KMS-11 (cell line): ENCODE data around the gene KBTBD3.
"Not testable (repeated sequence)": the region's sequence is repeated elsewhere in the genome, so short reads cannot be mapped to it uniquely, and the experiment has no call there.

Experiments used
- H2AFZ ChIP-seq: fragments of 200-600 bp; sonication (generic); 2 replicates; pipeline ENCODE4 v1.6.1; 2016; ENCODE audit warnings: antibody characterized with exemption, mixed run types, low read depth
- H3K27ac ChIP-seq: fragments of 200-600 bp; sonication (generic); 2 replicates; pipeline ENCODE4 v1.6.1; 2016; ENCODE audit warnings: mild to moderate bottlenecking, mixed run types
- H3K27me3 ChIP-seq: fragments of 200-600 bp; sonication (generic); 2 replicates; pipeline ENCODE4 v1.6.1; 2017; ENCODE audit warnings: mild to moderate bottlenecking, low read depth, mixed run types, moderate library complexity; ENCODE audit not compliant: insufficient read depth
- H3K36me3 ChIP-seq: fragments of 200-600 bp; sonication (generic); 2 replicates; pipeline ENCODE4 v1.6.1; 2017; ENCODE audit warnings: mild to moderate bottlenecking, mixed run types; ENCODE audit not compliant: insufficient read depth
- H3K4me1 ChIP-seq: fragments of 200-600 bp; sonication (generic); 2 replicates; pipeline ENCODE4 v1.6.1; 2016; ENCODE audit warnings: mild to moderate bottlenecking, low read depth, mixed run types; ENCODE audit not compliant: poor library complexity, severe bottlenecking
- H3K4me2 ChIP-seq: fragments of 200-600 bp; sonication (generic); 2 replicates; pipeline ENCODE4 v1.7.0; 2016; ENCODE audit warnings: mild to moderate bottlenecking, mixed run types
- H3K4me3 ChIP-seq: fragments of 200-600 bp; sonication (generic); IDR thresholded peaks from 2 replicates; pipeline ENCODE4 v1.6.1; 2017; ENCODE audit warnings: low read depth, low read length, mixed read lengths; ENCODE audit not compliant: insufficient read depth
- H3K79me2 ChIP-seq: fragments of 200-600 bp; sonication (generic); 2 replicates; pipeline ENCODE4 v1.6.1; 2016; ENCODE audit warnings: low read depth, mixed run types; ENCODE audit not compliant: insufficient read depth
- H3K9ac ChIP-seq: fragments of 200-600 bp; sonication (generic); 2 replicates; pipeline ENCODE4 v1.6.1; 2016; ENCODE audit warnings: mild to moderate bottlenecking, mixed run types
- H4K20me1 ChIP-seq: fragments of 200-600 bp; sonication (generic); 2 replicates; pipeline ENCODE4 v1.6.1; 2016; ENCODE audit warnings: mild to moderate bottlenecking, mixed run types; ENCODE audit not compliant: insufficient read depth
- TF ChIP-seq, protein P1 (sequence below): fragments of 200-600 bp; sonication (generic); conservative IDR thresholded peaks from 2 replicates; pipeline ENCODE4 v1.6.1; 2017; ENCODE audit warnings: low read depth, mild to moderate bottlenecking, antibody characterized with exemption, low read length, moderate library complexity, mixed read lengths

The KBTBD3 gene

DNA sequence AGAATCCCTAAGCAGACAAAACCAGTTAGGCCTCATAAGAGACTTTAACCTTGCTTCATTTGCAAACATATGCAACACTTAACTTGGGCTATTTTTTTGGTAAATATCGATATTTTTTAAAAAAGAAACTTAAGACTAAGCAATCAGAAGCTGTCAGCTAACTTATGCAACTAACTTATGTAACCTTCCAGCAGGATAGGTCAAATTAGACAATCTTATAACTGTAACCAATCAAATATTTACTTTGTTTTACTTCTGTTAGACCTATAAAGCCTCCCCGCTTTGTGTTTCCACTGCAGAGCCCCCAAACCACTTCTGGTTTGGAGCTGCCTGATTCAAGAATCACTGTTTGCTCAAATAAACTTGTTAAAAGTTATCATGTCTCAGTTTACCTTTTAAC, 63.1 kb downstream of the KBTBD3 start:
- TF ChIP-seq, protein P1, sequence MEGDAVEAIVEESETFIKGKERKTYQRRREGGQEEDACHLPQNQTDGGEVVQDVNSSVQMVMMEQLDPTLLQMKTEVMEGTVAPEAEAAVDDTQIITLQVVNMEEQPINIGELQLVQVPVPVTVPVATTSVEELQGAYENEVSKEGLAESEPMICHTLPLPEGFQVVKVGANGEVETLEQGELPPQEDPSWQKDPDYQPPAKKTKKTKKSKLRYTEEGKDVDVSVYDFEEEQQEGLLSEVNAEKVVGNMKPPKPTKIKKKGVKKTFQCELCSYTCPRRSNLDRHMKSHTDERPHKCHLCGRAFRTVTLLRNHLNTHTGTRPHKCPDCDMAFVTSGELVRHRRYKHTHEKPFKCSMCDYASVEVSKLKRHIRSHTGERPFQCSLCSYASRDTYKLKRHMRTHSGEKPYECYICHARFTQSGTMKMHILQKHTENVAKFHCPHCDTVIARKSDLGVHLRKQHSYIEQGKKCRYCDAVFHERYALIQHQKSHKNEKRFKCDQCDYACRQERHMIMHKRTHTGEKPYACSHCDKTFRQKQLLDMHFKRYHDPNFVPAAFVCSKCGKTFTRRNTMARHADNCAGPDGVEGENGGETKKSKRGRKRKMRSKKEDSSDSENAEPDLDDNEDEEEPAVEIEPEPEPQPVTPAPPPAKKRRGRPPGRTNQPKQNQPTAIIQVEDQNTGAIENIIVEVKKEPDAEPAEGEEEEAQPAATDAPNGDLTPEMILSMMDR: no peak
- no peak overlapping the region for H3K9ac ChIP-seq
- H3K4me3 ChIP-seq: no peak overlapping the region
- H3K27ac ChIP-seq: no peak overlapping the region
- H2AFZ ChIP-seq: no peak overlapping the region
- no peaks in the 10 kb centered on the region for H3K79me2 ChIP-seq
- no peaks in the 10 kb centered on the region for H3K4me1 ChIP-seq
- no peaks in the 10 kb centered on the region for H4K20me1 ChIP-seq
- no peaks in the 10 kb centered on the region for H3K36me3 ChIP-seq
- H3K4me2 ChIP-seq: no peak overlapping the region
- no peaks in the 10 kb centered on the region for H3K27me3 ChIP-seq

DNA sequence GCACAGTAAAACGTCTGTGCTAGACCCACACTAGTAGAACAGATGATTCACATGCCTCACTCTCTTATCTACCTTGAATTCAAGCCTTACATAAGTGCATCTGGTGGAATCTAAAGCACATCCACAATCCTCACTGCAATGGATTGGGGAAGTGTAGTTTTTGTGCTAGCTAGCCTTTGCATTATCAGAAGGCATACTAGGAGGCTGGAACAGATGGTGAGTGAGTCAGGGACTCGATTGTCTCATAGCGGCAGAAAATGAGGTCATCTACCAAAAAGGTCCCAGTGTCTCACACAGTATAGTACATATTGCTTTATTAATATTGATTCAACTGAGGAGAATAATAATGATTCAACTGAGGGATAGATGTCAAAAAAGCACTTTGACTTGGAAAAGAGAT, 64.4 kb downstream of the KBTBD3 start:
- H3K9ac ChIP-seq: no peak overlapping the region
- TF ChIP-seq, protein P1: no peak
- no peak overlapping the region for H3K4me3 ChIP-seq
- no peaks in the 10 kb centered on the region for H3K79me2 ChIP-seq
- H3K27me3 ChIP-seq: no peaks in the 10 kb centered on the region
- H2AFZ ChIP-seq: no peak overlapping the region
- H3K4me2 ChIP-seq: no peak overlapping the region
- no peak overlapping the region for H3K27ac ChIP-seq
- no peaks in the 10 kb centered on the region for H3K36me3 ChIP-seq
- H4K20me1 ChIP-seq: no peaks in the 10 kb centered on the region
- H3K4me1 ChIP-seq: no peaks in the 10 kb centered on the region

DNA sequence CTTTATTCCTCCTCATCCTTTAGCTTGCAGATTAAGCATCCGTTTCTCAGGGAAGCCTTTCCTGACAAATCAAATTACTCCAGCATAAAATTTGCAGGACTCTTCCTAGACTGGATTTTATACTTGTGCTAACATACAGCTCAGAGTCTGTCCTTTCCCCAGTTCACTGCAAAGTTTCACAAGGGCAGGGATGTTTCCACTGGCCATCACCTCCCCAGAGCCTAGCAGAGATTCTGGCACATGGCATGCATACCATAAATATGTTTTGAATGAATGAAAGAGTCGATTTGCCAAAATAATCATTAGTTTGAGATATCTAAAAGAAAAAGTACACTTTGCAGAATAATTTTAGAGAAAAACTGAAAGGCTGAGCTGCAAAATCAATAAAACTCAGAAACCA, 65.7 kb downstream of the KBTBD3 start:
- Histone ChIP-seq H3K4me3 (no peak overlapping the region), H3K27me3 (no peaks in the 10 kb centered on the region), H3K4me1 (no peaks in the 10 kb centered on the region), H2AFZ (no peak overlapping the region), H3K4me2 (no peak overlapping the region), H3K27ac (no peak overlapping the region), H3K9ac (no peak overlapping the region), H3K79me2 (no peaks in the 10 kb centered on the region), H4K20me1 (no peaks in the 10 kb centered on the region), H3K36me3 (no peaks in the 10 kb centered on the region)
- TF ChIP-seq, protein P1: no peak

DNA sequence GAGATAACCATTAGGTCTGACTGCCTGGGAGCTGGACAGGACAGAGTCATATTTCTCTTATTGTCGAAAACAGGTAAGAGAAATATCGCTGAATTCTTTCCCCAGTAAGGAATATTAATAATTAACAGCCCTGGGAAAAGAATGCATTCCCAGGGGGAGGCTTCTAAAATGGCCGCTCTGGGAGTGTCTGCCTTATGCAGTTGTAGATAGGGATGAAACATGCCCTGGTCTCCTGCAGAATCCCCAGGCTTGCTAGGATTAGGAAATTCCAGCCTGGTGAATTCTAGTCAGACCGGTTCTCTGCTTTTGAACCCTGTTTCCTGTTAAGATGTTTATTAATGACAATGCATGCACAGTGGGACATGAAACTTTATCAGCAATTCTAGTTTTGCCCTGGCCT, 74.1 kb downstream of the KBTBD3 start:
- H3K79me2 ChIP-seq, H3K4me3 ChIP-seq, H4K20me1 ChIP-seq, H3K4me1 ChIP-seq, H3K4me2 ChIP-seq, H3K36me3 ChIP-seq, H3K9ac ChIP-seq, H3K27ac ChIP-seq, H3K27me3 ChIP-seq, H2AFZ ChIP-seq: not testable (repeated sequence)

DNA sequence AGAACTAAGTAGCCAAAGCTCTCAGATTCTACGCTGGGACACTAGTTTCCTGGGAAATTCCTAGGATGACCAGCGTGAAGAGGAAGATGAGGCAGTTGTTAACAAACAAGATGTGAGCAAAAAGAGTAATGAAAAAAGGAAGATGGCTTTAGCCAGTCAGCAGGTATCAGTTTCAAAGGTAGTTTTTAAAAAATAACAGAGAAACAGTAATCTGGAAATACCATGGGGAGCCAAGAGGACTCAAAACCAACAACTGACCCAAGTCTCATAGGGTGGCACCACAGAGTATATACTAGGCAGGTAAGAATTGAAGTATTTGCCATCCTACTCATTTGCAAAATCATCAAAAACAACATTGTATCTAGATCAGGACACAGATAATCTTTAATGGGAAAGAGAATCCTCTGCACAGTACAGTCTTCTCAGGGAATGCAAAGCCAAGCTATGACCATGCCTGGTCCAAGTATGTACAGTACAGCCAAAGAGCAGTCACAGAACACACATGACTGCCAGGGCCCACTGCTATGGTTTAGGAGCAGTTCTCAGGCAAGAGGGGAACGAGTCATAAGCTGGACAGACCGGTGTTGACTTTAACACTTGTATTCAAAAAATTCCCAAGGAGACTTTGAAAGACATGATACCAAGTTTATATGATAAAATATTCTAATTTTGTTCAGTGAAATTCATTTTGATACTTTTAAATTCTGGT, 75.7 kb downstream of the KBTBD3 start:
- Histone ChIP-seq H3K27me3 (no peaks in the 10 kb centered on the region), H4K20me1 (no peaks in the 10 kb centered on the region), H3K27ac (no peak overlapping the region), H3K4me3 (no peak overlapping the region), H2AFZ (no peak overlapping the region), H3K4me1 (no peaks in the 10 kb centered on the region), H3K4me2 (no peak overlapping the region), H3K36me3 (no peaks in the 10 kb centered on the region), H3K79me2 (no peaks in the 10 kb centered on the region), H3K9ac (no peak overlapping the region)
- TF ChIP-seq, protein P1: no peak
